Common myeloid progenitor, CD34-positive (primary cell): ENCODE results near the gene RNF187.
A peak's percentile ranks its signal among the peaks of the same experiment; 100 is the strongest.
"Not testable (repeated sequence)": the region's sequence is repeated elsewhere in the genome, so short reads cannot be mapped to it uniquely, and the experiment has no call there.

ENCODE experiments used
- CTCF ChIA-PET: fragments of 350-600 bp; sonication (Branson Sonifier 250); formaldehyde crosslinking; loops from one replicate; lab custom pipeline; 2021; ENCODE audit warnings: antibody characterized with exemption; lab: Charles Lee
- POLR2A ChIA-PET: fragments of 350-600 bp; sonication (Branson Sonifier 250); formaldehyde crosslinking; loops from one replicate; lab custom pipeline; 2021; ENCODE audit warnings: antibody characterized with exemption; lab: Charles Lee
- DNase-seq, 3 donors: peaks; one replicate each; pipeline versions ENCODE4 v3.0.0 to v3.0.0-alpha.2; 2013
- H3K27ac ChIP-seq, 2 experiments: 1 replicate in 1 of 2; 2 replicates in 1 of 2; pipeline ENCODE4 v1.7.0; 2013; ENCODE audit warnings: inconsistent platforms in 2 of 2, low read length in 2 of 2, mild to moderate bottlenecking in 2 of 2, low read depth in 1 of 2, moderate library complexity in 1 of 2; ENCODE audit not compliant: severe bottlenecking in 2 of 2, insufficient read depth in 1 of 2, poor library complexity in 1 of 2
- H3K27me3 ChIP-seq, 5 experiments: replicated peaks in 2 of 5; 1 replicate in 3 of 5; 2 replicates in 2 of 5; pipeline versions ENCODE4 v1.6.1 to v1.7.0; 2013; ENCODE audit warnings: low read length in 4 of 5, mild to moderate bottlenecking in 2 of 5, moderate library complexity in 2 of 5, inconsistent platforms in 1 of 5; ENCODE audit not compliant: insufficient read depth in 5 of 5, control insufficient read depth in 4 of 5
- H3K36me3 ChIP-seq, 4 experiments: 1 replicate in 2 of 4; 2 replicates in 2 of 4; pipeline versions ENCODE4 v1.6.1 to v1.7.0; 2013; ENCODE audit warnings: low read length in 3 of 4, control low read depth in 1 of 4, mild to moderate bottlenecking in 1 of 4; ENCODE audit not compliant: control insufficient read depth in 4 of 4, insufficient read depth in 4 of 4
- H3K4me1 ChIP-seq, 4 experiments: 1 replicate in 3 of 4; 2 replicates in 1 of 4; pipeline versions ENCODE4 v1.6.1 to v1.7.1; 2013; ENCODE audit warnings: low read length in 3 of 4, mild to moderate bottlenecking in 3 of 4, control low read depth in 1 of 4, inconsistent platforms in 1 of 4, moderate library complexity in 1 of 4; ENCODE audit not compliant: control insufficient read depth in 4 of 4, insufficient read depth in 4 of 4; ENCODE audit errors: control extremely low read depth in 1 of 4
- H3K4me3 ChIP-seq, 7 experiments: 1 replicate in 4 of 7; 2 replicates in 3 of 7; pipeline versions ENCODE4 v1.5.1 to v1.7.0; 2013; ENCODE audit warnings: mild to moderate bottlenecking in 7 of 7, low read length in 6 of 7, moderate library complexity in 6 of 7, inconsistent platforms in 2 of 7, low read depth in 2 of 7, control low read depth in 1 of 7; ENCODE audit not compliant: insufficient read depth in 4 of 7, control insufficient read depth in 1 of 7; ENCODE audit errors: extremely low read depth in 1 of 7
- H3K9me3 ChIP-seq, 5 experiments: 1 replicate in 4 of 5; 2 replicates in 1 of 5; pipeline versions ENCODE4 v1.6.1 to v1.7.1; 2013; ENCODE audit warnings: low read length in 4 of 5, mild to moderate bottlenecking in 2 of 5, inconsistent platforms in 1 of 5, low read depth in 1 of 5, moderate library complexity in 1 of 5; ENCODE audit not compliant: control insufficient read depth in 4 of 5, insufficient read depth in 2 of 5; ENCODE audit errors: control extremely low read depth in 1 of 5
- WGBS: methylation state at CpG from one replicate; pipeline ENCODE4 v1.1.5; 2013; ENCODE audit not compliant: insufficient coverage; 5-methylcytosine and 5-hydroxymethylcytosine counted together

Gene RNF187

DNA sequence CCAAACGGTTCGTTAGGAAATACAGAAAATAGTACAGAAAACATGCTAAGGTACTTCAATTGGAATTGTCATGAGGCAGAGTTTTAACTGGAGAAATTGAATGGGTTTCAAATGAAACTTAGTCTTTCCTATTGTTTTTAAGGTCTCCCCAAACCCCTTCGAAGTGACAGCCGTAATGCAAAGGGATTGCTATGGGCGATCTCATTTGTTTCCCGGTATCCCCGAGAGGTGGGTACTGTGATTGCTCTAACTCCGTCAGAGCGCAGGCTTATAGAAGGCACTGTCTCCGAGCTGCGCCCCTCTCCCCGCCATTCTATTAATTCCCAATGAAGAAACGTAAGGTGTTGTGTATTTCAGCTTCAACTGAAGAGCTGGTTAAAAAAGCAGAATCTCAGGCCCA is 22.0 kb upstream of the RNF187 start:
- Histone ChIP-seq H3K9me3 (no peaks in the 10 kb centered on the region), H3K27ac (no peak overlapping the region), H3K4me1 (peaks cover 3 to 25% (median 19%) of the 10 kb centered on the region in 4 experiments), H3K36me3 (no peaks in the 10 kb centered on the region), H3K4me3 (peak overlapping the region in 4 of 7 experiments; percentile 54 to 70 (median 63)), H3K27me3 (peaks cover 13 to 69% (median 46%) of the 10 kb centered on the region in 5 experiments)
- 30% methylated on average over 10 of the region's 13 CpGs for WGBS
- ChIA-PET POLR2A (no interaction called here), CTCF (interaction anchor here (1.0 to 4.0 kb wide), 3 partner anchors 10 to 35 kb away, joined by 4 to 17 read pairs (median 17); partner anchors contain the start of gene RNF187)
- DNase-seq, result no peak

DNA sequence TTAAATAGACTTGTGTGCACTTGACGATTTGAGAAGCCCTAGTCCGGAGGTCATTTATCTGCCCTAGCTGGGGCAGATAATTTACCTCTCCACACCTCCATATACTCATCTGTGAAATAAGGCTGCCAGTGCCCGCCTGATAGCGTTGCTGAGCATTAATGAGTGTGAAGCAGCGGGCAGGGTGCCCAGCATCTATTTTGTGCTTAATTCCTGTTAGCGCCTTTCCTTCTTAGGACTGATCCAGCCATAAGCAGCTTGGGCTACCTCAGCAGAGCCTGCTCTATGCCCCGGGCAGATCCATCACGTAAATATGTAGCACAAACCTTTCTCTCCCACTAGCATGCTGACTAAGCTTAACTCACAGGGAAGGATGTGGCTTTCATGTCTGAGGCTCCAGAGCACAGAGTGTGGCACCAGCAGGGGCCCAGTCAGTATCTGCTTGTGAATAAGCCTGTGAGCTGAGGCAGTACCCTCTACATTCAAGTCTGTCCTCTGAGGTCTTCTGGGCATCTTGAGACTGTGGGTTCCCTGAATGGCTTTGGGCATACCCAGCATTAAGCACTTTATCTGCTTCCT is 21.5 kb upstream of the RNF187 start:
- H3K36me3 ChIP-seq, result no peaks in the 10 kb centered on the region
- H3K27me3 ChIP-seq, result peaks cover 13 to 72% (median 47%) of the 10 kb centered on the region in 5 experiments
- WGBS, result 68% methylated on average over 5 of the region's 8 CpGs
- H3K27ac ChIP-seq, result no peak overlapping the region
- no peaks in the 10 kb centered on the region for H3K9me3 ChIP-seq
- peaks cover 3 to 25% (median 19%) of the 10 kb centered on the region in 4 experiments for H3K4me1 ChIP-seq
- POLR2A ChIA-PET, result no interaction called here
- CTCF ChIA-PET, result interaction anchor here (0.7 to 4.0 kb wide), 4 partner anchors 9 to 35 kb away, joined by 3 to 17 read pairs (median 10); partner anchors contain the start of gene RNF187
- no peak for DNase-seq
- H3K4me3 ChIP-seq, result no peak overlapping the region

DNA sequence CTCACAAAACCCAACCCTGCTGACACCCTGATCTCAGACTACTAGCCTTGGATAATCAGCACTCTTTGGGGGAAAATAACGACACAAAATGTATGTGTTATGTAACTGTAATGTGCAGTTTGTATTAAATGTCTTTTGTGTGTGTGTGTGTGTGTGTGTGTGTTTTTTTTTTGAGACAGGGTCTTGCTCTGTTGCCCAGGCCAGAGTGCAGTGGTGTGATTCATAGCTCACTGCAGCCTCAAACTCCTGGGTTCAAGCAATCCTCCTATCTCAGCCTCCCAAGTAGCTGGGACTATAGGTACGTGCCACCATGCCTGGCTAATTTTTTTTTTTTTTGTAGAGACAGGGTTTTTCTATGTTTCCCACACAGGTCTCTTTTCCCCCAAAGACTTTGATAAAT is 19.0 kb upstream of the RNF187 start:
- H3K36me3 ChIP-seq, H3K27ac ChIP-seq, POLR2A ChIA-PET, H3K9me3 ChIP-seq, DNase-seq, H3K4me3 ChIP-seq: not testable (repeated sequence)
- WGBS, result no CpG with 5 or more reads among the region's 2 CpGs
- CTCF ChIA-PET, result interaction anchor here (0.9 to 1.9 kb wide), 4 partner anchors 9 to 93 kb away, joined by 3 to 5 read pairs (median 4); no protein-coding TSS in a partner anchor
- H3K4me1 ChIP-seq, result peaks cover 3 to 37% (median 29%) of the 10 kb centered on the region in 4 experiments
- H3K27me3 ChIP-seq, result peaks cover 7 to 74% (median 41%) of the 10 kb centered on the region in 5 experiments

DNA sequence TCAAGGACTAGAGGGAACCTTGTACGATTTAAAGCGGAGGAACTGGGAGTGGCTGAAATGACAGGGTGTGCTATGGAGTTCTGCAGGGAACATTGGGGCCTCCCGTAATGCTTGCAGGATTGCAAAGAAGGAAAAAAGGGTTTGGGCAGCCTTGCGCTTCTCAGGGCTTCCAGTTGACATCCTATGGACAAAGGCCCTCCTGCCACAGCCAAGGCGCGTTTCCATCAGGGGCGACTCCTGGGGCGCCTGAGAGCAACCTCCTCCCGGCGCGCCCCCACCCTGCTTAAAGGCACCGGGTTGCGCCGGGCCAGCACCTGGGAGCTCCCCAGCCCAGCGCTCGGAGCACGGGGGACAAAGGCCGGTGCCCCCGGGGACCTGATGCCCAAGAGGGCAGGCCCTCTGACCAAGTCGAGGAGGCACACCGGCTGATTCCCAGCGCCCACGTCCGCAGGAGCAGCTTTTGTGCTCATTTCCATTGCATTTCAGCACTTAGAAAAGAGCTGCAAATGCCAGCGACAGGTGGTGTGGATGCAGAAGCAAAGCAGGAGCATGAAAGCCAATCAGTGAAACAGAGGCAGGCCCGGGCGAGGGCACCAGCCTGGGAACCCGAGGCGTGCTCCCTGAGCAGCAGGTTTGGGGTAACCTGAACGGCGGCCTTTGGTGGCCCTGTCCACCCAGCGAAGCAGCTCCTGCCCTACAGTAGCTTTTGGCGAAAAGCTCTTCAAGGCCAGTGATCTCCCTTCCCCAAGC is 17.6 kb upstream of the RNF187 start:
- H3K9me3 ChIP-seq, result peaks cover 0 to 1% (median 0%) of the 10 kb centered on the region in 5 experiments
- ChIA-PET CTCF (interaction anchor here (0.9 to 7.0 kb wide), 8 partner anchors 11 to 95 kb away, joined by 3 to 44 read pairs (median 5); no protein-coding TSS in a partner anchor), POLR2A (no interaction called here)
- peaks cover 7 to 65% (median 32%) of the 10 kb centered on the region in 5 experiments for H3K27me3 ChIP-seq
- no peak overlapping the region for H3K4me3 ChIP-seq
- H3K4me1 ChIP-seq, result peaks cover 3 to 35% (median 16%) of the 10 kb centered on the region in 4 experiments
- H3K36me3 ChIP-seq, result no peaks in the 10 kb centered on the region
- no peak overlapping the region for H3K27ac ChIP-seq
- DNase-seq, result no peak
- 24% methylated on average over 30 of the region's 33 CpGs for WGBS

DNA sequence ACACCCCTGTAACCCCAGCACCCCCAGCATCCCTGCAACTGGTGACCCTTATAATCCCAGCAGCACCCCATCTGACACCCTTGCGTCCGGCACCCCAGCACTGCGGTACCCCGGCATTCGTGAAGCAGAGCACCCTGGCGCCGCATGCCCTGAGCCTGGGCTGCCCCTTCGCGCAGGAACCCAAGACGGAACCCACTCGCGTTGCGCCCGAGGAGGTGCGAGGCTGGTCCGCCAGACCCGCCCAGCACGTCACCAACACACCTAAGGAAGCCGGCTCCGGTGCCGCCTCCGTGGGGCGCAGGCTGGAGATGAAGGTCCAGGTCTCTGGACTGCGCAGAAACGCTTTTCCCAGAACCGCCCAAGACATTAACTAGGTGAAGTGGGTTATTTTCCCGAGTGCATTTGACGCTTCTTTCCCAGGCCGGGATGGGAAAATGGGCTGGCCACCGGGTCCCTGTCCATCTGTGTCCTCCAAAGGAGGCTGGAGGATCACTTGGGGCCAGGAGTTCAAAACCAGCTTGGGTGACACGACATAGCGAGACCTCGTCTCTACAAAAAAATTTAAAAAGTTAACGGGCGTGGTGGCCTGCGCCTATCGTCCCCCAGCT is 15.9 kb upstream of the RNF187 start:
- DNase-seq, result no peak
- no peak overlapping the region for H3K4me3 ChIP-seq
- peaks cover 0 to 29% (median 11%) of the 10 kb centered on the region in 4 experiments for H3K4me1 ChIP-seq
- ChIA-PET CTCF (interaction anchor here (0.8 to 7.0 kb wide), 10 partner anchors 9 to 472 kb away, joined by 3 to 44 read pairs (median 5); no protein-coding TSS in a partner anchor), POLR2A (no interaction called here)
- 64% methylated on average over 34 of the region's 37 CpGs for WGBS
- no peak overlapping the region for H3K27ac ChIP-seq
- H3K9me3 ChIP-seq, result peaks cover 0 to 2% (median 0%) of the 10 kb centered on the region in 5 experiments
- peaks cover 7 to 51% (median 20%) of the 10 kb centered on the region in 5 experiments for H3K27me3 ChIP-seq
- no peaks in the 10 kb centered on the region for H3K36me3 ChIP-seq

DNA sequence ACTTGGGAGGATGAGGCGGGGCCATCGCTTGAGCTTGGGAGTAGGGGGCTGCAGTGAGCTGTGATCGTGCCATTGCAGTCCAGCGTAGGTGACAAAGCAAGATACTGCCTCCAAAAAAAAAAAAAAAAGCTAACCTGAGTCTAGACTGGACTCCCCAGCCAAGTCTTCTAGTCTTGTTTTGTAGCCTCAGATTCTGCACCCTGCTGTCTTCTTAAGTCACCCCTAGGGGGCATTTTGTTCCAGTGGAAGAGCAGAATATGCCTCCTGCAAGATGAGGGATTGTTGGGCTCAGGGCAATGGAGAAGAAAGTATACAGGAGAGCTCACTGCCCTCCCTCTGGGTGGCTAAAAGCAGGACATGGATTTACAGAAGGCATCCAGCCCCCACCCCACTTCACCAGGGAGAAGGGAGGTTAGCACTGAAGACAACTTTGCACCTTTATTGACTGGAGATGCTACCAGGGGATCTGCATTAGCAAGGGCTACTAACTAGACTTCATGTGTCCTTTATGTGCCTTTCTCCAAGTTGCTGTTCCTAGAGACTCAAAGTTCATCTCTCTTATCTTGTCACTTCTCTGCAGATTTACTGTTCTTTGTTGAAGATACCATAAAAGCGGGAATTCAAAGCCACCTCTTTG is 15.3 kb upstream of the RNF187 start:
- CTCF ChIA-PET, result interaction anchor here (0.8 to 7.0 kb wide), 14 partner anchors 9 to 473 kb away, joined by 3 to 44 read pairs (median 5); partner anchors contain the start of gene RNF187
- peaks cover 0 to 33% (median 11%) of the 10 kb centered on the region in 4 experiments for H3K4me1 ChIP-seq
- peaks cover 0 to 2% (median 0%) of the 10 kb centered on the region in 5 experiments for H3K9me3 ChIP-seq
- peak; percentile 70 to 81 (median 77) for DNase-seq
- H3K4me3 ChIP-seq, result no peak overlapping the region
- no peak overlapping the region for H3K27ac ChIP-seq
- no peaks in the 10 kb centered on the region for H3K36me3 ChIP-seq
- POLR2A ChIA-PET, result interaction anchor here (1.2 kb wide), 1 partner anchor 14 kb away, joined by 3 read pairs; a partner anchor contains a TSS
- H3K27me3 ChIP-seq, result peaks cover 7 to 46% (median 20%) of the 10 kb centered on the region in 5 experiments
- WGBS, result 27% methylated on average over 3 of the region's 5 CpGs
